ENCODE measurements around the gene RAD51B.

Gene RAD51B

DNA sequence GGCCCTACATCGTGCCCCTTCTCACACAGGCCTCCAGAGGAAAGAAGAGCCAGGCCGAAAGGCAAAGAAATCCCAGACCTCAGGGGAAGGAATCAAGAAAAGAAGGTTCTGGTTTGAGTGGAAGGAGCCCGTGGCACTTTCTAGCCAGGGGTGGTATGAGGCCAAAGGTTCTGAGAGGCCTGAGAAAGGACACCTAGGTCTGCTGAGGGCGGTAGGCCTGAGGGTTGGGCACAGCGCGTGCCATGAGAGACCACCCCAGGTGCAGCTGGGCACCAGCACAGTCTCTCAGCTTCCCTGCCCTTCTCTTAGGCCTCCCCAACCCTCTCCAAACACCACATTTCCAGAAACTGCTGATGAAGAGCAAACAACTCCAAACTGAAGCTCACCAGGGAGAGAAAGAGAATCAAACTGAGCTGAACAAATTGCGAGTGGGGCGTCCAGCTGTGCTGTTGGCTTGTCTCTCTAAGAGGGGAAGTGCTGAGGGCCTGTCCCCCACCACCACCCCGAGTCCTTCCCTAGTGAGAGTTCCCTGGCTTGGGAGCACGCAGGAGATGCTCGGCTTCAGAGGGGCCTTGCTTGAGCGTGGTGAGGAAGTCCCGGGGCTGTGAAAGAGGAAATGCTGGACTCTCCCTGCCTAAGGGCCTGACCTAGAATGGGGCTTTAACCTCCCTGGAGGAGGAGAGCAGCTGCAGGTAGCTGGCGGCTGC, 788.4 kb downstream of the RAD51B start:
- DNase-seq (ENCODE audit: insufficient read length) (no peak), FAIRE-seq (no peak)
- TF ChIP-seq POLR2AphosphoS5 (IDR thresholded peaks at IDR 0.05; ENCODE audit: low read depth, low read length), result no peak
- TF ChIP-seq POLR2A (IDR thresholded peaks at IDR 0.05; ENCODE audit: low read depth, low read length), result no peak
- no peak for TF ChIP-seq TAF1 (IDR thresholded peaks at IDR 0.05; ENCODE audit: borderline replicate concordance, low read depth, low read length)

- no peak for DNase-seq (ENCODE audit: insufficient read length)
- no peak for FAIRE-seq
- TF ChIP-seq POLR2A (IDR thresholded peaks at IDR 0.05; ENCODE audit: low read depth, low read length), result no peak
- TF ChIP-seq POLR2AphosphoS5 (IDR thresholded peaks at IDR 0.05; ENCODE audit: low read depth, low read length), result no peak
- TF ChIP-seq TAF1 (IDR thresholded peaks at IDR 0.05; ENCODE audit: borderline replicate concordance, low read depth, low read length), result no peak
Measured at GRCh38 chr14:68608574-68608962, 789.0 kb downstream of the RAD51B start.

- DNase-seq (ENCODE audit: insufficient read length) (no peak), FAIRE-seq (no peak)
- TF ChIP-seq POLR2A (IDR thresholded peaks at IDR 0.05; ENCODE audit: low read depth, low read length) (no peak), TAF1 (IDR thresholded peaks at IDR 0.05; ENCODE audit: borderline replicate concordance, low read depth, low read length) (no peak), POLR2AphosphoS5 (IDR thresholded peaks at IDR 0.05; ENCODE audit: low read depth, low read length) (no peak)
Measured at GRCh38 chr14:68609012-68609411, 789.4 kb downstream of the RAD51B start.

DNA sequence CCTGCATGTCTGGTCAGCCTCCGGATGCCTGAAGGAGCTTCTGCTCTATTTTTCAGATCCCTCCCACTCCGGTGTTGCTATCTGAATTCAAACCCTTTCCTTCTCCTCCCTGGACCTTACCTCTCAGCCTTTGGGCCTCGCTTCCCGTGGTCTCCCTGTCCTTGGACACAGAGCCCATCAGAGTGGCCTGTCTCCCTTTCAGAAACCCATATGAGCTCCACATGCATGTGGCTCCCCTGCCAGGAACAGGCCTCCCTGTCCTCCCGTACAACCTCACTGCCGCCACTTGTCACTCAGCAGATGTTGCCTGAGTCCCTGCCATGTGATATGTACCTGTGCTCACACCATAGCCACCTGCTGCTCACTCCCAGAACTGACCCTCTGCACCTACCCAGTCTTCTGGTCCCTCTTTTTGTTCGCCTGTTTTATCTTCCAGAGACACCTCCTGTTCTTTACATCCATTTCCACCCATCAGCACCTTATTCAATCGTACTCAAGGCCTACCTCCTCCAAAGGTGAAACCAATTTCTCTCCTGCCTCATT, 790.7 kb downstream of the RAD51B start:
- FAIRE-seq, result no peak
- TF ChIP-seq POLR2AphosphoS5 (IDR thresholded peaks at IDR 0.05; ENCODE audit: low read depth, low read length), result no peak
- no peak for DNase-seq (ENCODE audit: insufficient read length)

GRCh38 chr14:68611599-68611998, 792.0 kb downstream of the RAD51B start:
- no peak for TF ChIP-seq POLR2A (IDR thresholded peaks at IDR 0.05; ENCODE audit: low read depth, low read length)
- no peak for TF ChIP-seq TAF1 (IDR thresholded peaks at IDR 0.05; ENCODE audit: borderline replicate concordance, low read depth, low read length)
- no peak for TF ChIP-seq POLR2AphosphoS5 (IDR thresholded peaks at IDR 0.05; ENCODE audit: low read depth, low read length)
- DNase-seq (ENCODE audit: insufficient read length) (no peak), FAIRE-seq (no peak)

DNA sequence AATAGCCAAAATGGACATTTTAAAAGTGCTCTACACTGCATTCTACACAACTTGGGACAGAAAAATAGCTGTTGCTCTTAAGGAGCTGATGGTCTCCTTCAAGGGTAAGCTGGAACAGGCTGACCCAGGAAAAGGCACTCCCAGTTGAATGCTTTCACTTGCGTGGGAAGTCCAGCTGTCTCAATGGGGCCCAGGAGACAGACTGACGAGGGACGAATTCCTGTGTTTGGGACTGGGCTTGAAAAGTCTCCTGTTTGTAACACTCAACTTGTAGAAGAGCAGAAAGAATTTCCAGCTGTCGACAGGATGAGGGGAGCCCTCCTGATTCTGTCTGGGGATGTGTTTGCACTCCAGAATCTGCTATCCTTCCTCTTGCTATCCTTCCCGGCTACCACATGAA, 792.5 kb downstream of the RAD51B start:
- TF ChIP-seq POLR2AphosphoS5 (IDR thresholded peaks at IDR 0.05; ENCODE audit: low read depth, low read length), result no peak
- no peak for TF ChIP-seq POLR2A (IDR thresholded peaks at IDR 0.05; ENCODE audit: low read depth, low read length)
- no peak for TF ChIP-seq TAF1 (IDR thresholded peaks at IDR 0.05; ENCODE audit: borderline replicate concordance, low read depth, low read length)
- DNase-seq (ENCODE audit: insufficient read length) (no peak), FAIRE-seq (no peak)

GRCh38 chr14:68616221-68616902, 796.8 kb downstream of the RAD51B start:
- DNase-seq (ENCODE audit: insufficient read length), result no peak
- no peak for TF ChIP-seq POLR2AphosphoS5 (IDR thresholded peaks at IDR 0.05; ENCODE audit: low read depth, low read length)
- TF ChIP-seq POLR2A (IDR thresholded peaks at IDR 0.05; ENCODE audit: low read depth, low read length), result no peak
- FAIRE-seq, result no peak

DNA sequence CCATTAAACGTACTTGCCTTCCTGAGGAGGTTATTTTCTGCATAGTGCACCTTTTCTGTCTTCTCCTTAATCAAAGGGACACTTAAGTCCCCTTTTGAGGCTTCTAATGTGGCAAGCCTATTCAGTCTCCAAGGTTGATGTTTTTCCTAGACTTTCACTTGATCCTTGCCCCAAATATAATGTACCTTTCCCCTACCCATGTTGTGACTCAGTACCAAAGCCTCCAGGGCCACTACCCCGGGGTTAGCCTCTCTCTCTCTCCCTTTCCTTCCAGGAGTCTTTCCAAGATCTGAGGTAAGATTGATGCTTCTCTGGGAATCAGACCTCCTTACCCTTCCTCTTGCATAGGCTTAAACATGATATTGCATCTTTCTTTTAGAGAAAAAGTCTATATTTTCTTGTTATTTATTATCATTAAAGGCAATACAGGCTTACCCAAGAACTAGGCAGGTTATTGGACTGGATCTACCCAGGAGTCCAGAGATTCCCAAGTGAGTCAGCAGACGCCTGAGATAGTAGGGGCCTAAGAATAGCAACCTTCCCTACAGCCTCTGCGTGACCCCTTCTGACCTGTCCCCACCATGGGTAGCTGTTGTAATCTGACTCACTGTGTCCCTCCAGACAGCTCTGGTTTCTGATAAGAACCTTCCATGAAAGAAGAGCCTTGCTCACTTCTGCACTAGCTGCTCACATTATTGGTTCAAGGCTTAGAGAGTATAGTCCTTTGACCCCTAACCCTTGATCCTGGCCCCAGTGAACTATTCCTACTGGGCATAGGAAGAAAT, 800.4 kb downstream of the RAD51B start:
- no peak for DNase-seq (ENCODE audit: insufficient read length)
- FAIRE-seq, result no peak
- TF ChIP-seq POLR2AphosphoS5 (IDR thresholded peaks at IDR 0.05; ENCODE audit: low read depth, low read length) (no peak), POLR2A (IDR thresholded peaks at IDR 0.05; ENCODE audit: low read depth, low read length) (no peak), TAF1 (IDR thresholded peaks at IDR 0.05; ENCODE audit: borderline replicate concordance, low read depth, low read length) (no peak)

DNA sequence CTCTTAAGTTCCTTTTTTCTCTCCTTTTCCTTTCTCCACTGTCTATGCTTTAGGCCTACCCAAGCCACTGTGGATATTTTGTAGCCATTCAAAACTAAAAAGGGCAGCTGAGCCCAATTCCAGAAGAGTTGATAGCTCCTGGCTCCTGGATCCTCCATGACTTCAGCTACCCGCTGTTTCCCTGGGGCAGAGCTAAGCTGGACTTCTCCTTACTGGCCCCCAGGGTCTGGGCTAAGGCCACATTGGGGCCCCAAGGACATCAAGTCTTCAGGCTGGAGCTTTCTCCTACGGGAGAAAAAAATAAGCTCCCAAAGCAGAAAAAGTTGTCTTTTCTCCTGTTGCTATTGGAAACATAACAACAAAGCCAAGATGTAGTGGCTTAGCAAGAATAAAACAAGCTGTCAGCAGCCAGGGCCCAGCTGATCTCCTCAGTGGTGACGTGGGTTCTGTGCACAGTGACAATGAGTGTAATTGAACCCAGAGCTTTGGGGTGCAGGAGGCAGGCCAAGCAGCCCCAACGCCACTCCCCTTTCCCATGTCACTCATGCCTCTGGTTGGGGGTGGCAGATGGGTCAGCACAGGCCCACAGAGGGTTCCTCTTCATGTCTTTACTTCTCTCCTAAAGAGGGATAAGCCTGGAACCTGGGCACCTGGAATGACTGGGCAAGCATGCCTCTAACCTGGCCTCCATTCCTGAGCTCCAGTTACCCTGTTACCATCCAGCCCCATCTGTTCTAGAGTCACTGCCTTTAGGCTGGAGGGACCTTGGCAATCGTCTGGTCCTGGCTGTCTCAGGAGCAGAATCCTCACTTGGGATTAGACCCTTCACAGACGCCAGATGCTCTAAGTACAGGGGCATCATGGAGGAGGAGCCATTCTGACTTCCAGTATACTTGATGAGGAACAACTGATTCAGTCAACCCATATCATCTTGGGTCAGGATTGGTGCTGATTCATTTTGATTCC, 802.1 kb downstream of the RAD51B start:
- FAIRE-seq, result no peak
- TF ChIP-seq POLR2AphosphoS5 (IDR thresholded peaks at IDR 0.05; ENCODE audit: low read depth, low read length) (no peak), TAF1 (IDR thresholded peaks at IDR 0.05; ENCODE audit: borderline replicate concordance, low read depth, low read length) (no peak), POLR2A (IDR thresholded peaks at IDR 0.05; ENCODE audit: low read depth, low read length) (no peak)
- DNase-seq (ENCODE audit: insufficient read length), result no peak

DNA sequence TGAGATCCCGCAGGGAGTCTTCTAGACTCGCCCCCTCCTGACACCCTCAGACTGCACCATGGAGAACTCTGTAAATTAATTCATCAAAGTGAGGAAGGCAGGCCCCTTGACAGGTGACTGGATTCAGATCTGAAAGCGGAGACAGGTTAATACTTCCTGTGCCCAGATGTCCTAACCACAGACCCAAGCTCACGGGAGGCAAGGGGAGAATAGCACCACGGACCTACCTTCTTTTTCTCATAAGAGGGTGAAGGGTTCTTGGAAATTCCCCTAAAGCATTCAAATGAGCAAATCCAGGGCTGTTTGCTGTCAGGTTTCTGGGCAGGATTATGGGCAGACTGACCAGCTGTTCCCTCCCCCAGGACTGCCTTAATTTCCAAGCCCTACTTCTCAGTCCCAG, 803.3 kb downstream of the RAD51B start:
- DNase-seq (ENCODE audit: insufficient read length) (no peak), FAIRE-seq (no peak)

DNA sequence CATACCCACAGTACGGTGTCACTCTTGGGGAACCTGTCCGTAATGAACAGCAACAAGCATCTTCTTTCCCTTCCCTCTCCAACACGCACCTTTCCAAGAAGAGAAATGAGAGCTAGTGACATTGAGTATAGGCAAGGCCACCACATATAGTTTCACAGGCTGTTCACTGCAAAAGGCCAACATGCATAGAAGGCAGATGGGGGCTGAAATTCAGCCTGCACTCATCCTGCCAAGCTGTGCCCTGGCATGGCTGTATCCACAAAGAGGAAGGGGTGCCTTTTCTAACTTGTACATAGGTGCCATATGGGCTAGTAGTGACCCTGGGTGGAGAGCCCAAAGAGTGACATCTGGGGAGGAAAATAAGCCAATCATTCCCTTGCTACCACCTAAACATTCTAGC, 803.7 kb downstream of the RAD51B start:
- DNase-seq (ENCODE audit: insufficient read length), result no peak
- TF ChIP-seq POLR2A (IDR thresholded peaks at IDR 0.05; ENCODE audit: low read depth, low read length), result no peak
- TF ChIP-seq TAF1 (IDR thresholded peaks at IDR 0.05; ENCODE audit: borderline replicate concordance, low read depth, low read length), result no peak
- no peak for TF ChIP-seq POLR2AphosphoS5 (IDR thresholded peaks at IDR 0.05; ENCODE audit: low read depth, low read length)
- FAIRE-seq, result no peak

More for the DNA sequence above, 803.3 kb downstream of the RAD51B start:
- TF ChIP-seq POLR2AphosphoS5 (IDR thresholded peaks at IDR 0.05; ENCODE audit: low read depth, low read length), result no peak
- no peak for TF ChIP-seq TAF1 (IDR thresholded peaks at IDR 0.05; ENCODE audit: borderline replicate concordance, low read depth, low read length)
- TF ChIP-seq POLR2A (IDR thresholded peaks at IDR 0.05; ENCODE audit: low read depth, low read length), result no peak

Data from GM12892 (cell line).